HG02943 (cell line): ENCODE data around the gene KCNJ5.
A peak's percentile ranks its signal among the peaks of the same experiment; 100 is the strongest.

Source experiments
- ATAC-seq: cut with Tn5 transposase; IDR thresholded peaks from one replicate; pipeline ENCODE4 v1.9.1; 2021; ENCODE audit warnings: mild to moderate bottlenecking, low read depth, moderate library complexity; ENCODE audit not compliant: unreplicated experiment

The KCNJ5 gene

GRCh38 chr11:128893578-128894285 lies 2.6 kb downstream of the KCNJ5 start:
- ATAC-seq, result peak; percentile 77

GRCh38 chr11:128894286-128894681 lies 3.1 kb downstream of the KCNJ5 start:
- ATAC-seq, result peak; percentile 9

- no peak for ATAC-seq
Observed at GRCh38 chr11:128894685-128895084, 3.5 kb downstream of the KCNJ5 start.

- ATAC-seq, result no peak
Observed at GRCh38 chr11:128895526-128895925, 4.4 kb downstream of the KCNJ5 start.

GRCh38 chr11:128896356-128896755 lies 5.2 kb downstream of the KCNJ5 start:
- no peak for ATAC-seq

- ATAC-seq, result no peak
Observed at GRCh38 chr11:128897826-128898225, 6.7 kb downstream of the KCNJ5 start.

GRCh38 chr11:128898580-128899344 lies 7.6 kb downstream of the KCNJ5 start:
- ATAC-seq, result no peak

- no peak for ATAC-seq
Observed at GRCh38 chr11:128900468-128900867, 9.3 kb downstream of the KCNJ5 start.

- no peak for ATAC-seq
Observed at GRCh38 chr11:128901653-128902514, 10.7 kb downstream of the KCNJ5 start.

GRCh38 chr11:128902515-128903066 lies 11.4 kb downstream of the KCNJ5 start:
- ATAC-seq, result no peak

- ATAC-seq, result no peak
Observed at GRCh38 chr11:128903248-128904061, 12.3 kb downstream of the KCNJ5 start.

GRCh38 chr11:128904303-128904655 lies 13.1 kb downstream of the KCNJ5 start:
- no peak for ATAC-seq

- ATAC-seq, result peak; percentile 45
Observed at GRCh38 chr11:128904656-128905344, 13.6 kb downstream of the KCNJ5 start.

GRCh38 chr11:128905345-128906184 lies 14.4 kb downstream of the KCNJ5 start:
- peak; percentile 46 for ATAC-seq

- ATAC-seq, result no peak
Observed at GRCh38 chr11:128906185-128907050, 15.3 kb downstream of the KCNJ5 start.

- no peak for ATAC-seq
Observed at GRCh38 chr11:128907585-128907984, 16.4 kb downstream of the KCNJ5 start.

- ATAC-seq, result no peak
Observed at GRCh38 chr11:128908391-128909246, 17.5 kb downstream of the KCNJ5 start.
